Tibial artery (tissue), 4 donors: Measurements from ENCODE around the gene HUWE1.

Source experiments
- DNase-seq, 2 donors: peaks; one replicate each; pipeline ENCODE4 v3.0.0-alpha.2; 2019
- H3K27ac ChIP-seq, 2 donors: fragments of 200-600 bp; sonication (generic) in 1 of 2; 1 replicate in 1 of 2; 2 replicates in 1 of 2; pipeline ENCODE4 v1.5.1; 2018 to 2019; ENCODE audit warnings: mild to moderate bottlenecking in 1 of 2
- H3K27me3 ChIP-seq, 2 donors: fragments of 200-600 bp; sonication (generic) in 1 of 2; one replicate each; pipeline versions ENCODE4 v1.5.1 to v1.6.0; 2016 to 2019
- H3K36me3 ChIP-seq, 3 donors: fragments of 200-600 bp; sonication (generic) in 2 of 3; one replicate each; pipeline ENCODE4 v1.5.1; 2016 to 2019; ENCODE audit warnings: mild to moderate bottlenecking in 2 of 3
- H3K4me1 ChIP-seq, 4 donors: fragments of 200-600 bp; sonication (generic) in 2 of 4; 1 replicate in 3 of 4; 2 replicates in 1 of 4; pipeline ENCODE4 v1.5.1; 2016 to 2019
- H3K4me3 ChIP-seq, 2 donors: fragments of 200-600 bp; sonication (generic) in 1 of 2; 1 replicate in 1 of 2; 2 replicates in 1 of 2; pipeline ENCODE4 v1.5.1; 2018 to 2019; ENCODE audit warnings: mild to moderate bottlenecking in 2 of 2
- H3K9me3 ChIP-seq, 3 donors: fragments of 200-600 bp; sonication (generic) in 1 of 3; one replicate each; pipeline ENCODE4 v1.5.1; 2016 to 2019
- CTCF ChIP-seq, 2 experiments: fragments of 200-600 bp in 1 of 2; fragments of 450-650 bp in 1 of 2; IDR thresholded peaks; one replicate each; pipeline ENCODE4 v1.5.1; 2017 to 2019; ENCODE audit warnings: antibody characterized with exemption in 2 of 2, mild to moderate bottlenecking in 1 of 2, moderate library complexity in 1 of 2
- intact Hi-C: fragments of 100-400 bp; cut with DNase I; formaldehyde crosslinking; loops from one replicate; pipeline ENCODE4 v1.15.0; 2023; ENCODE audit warnings: low total_unique reads

Gene HUWE1

GRCh38 chrX:53656845-53657244 is 29.7 kb downstream of the HUWE1 start:
- no peak for TF ChIP-seq CTCF (IDR thresholded peaks at IDR 0.05)
- intact Hi-C loops = no loop called here
- Histone ChIP-seq H3K27me3 (no peaks in the 10 kb centered on the region), H3K36me3 (peaks cover 0 to 9% (median 5%) of the 10 kb centered on the region in 3 donors), H3K4me1 (peaks cover 0 to 4% (median 0%) of the 10 kb centered on the region in 4 donors), H3K4me3 (no peak overlapping the region), H3K27ac (no peak overlapping the region), H3K9me3 (no peaks in the 10 kb centered on the region)
- DNase-seq = no peak

- DNase-seq = no peak
- Histone ChIP-seq H3K4me3 (no peak overlapping the region), H3K36me3 (peaks cover 0 to 16% (median 5%) of the 10 kb centered on the region in 3 donors), H3K27ac (no peak overlapping the region), H3K4me1 (no peaks in the 10 kb centered on the region), H3K27me3 (no peaks in the 10 kb centered on the region), H3K9me3 (no peaks in the 10 kb centered on the region)
- intact Hi-C loops = no loop called here
- TF ChIP-seq CTCF (IDR thresholded peaks at IDR 0.05) = no peak
Observed at GRCh38 chrX:53654376-53654775, 32.1 kb downstream of the HUWE1 start.

- TF ChIP-seq CTCF (IDR thresholded peaks at IDR 0.05) = no peak
- Histone ChIP-seq H3K9me3 (no peaks in the 10 kb centered on the region), H3K27ac (no peak overlapping the region), H3K4me3 (no peak overlapping the region), H3K36me3 (peaks cover 8 to 44% (median 16%) of the 10 kb centered on the region in 3 donors), H3K27me3 (no peaks in the 10 kb centered on the region), H3K4me1 (no peaks in the 10 kb centered on the region)
- intact Hi-C loops = no loop called here
- no peak for DNase-seq
Observed at GRCh38 chrX:53644751-53645150, 41.8 kb downstream of the HUWE1 start.

GRCh38 chrX:53642337-53642736 is 44.2 kb downstream of the HUWE1 start:
- H3K4me1 ChIP-seq = no peaks in the 10 kb centered on the region
- H3K9me3 ChIP-seq = no peaks in the 10 kb centered on the region
- no peak for DNase-seq
- peaks cover 10 to 45% (median 18%) of the 10 kb centered on the region in 3 donors for H3K36me3 ChIP-seq
- H3K4me3 ChIP-seq = no peak overlapping the region
- H3K27me3 ChIP-seq = no peaks in the 10 kb centered on the region
- intact Hi-C loops = no loop called here
- no peak for TF ChIP-seq CTCF (IDR thresholded peaks at IDR 0.05)
- no peak overlapping the region for H3K27ac ChIP-seq

GRCh38 chrX:53639257-53639656 is 47.3 kb downstream of the HUWE1 start:
- Histone ChIP-seq H3K36me3 (peaks cover 6 to 32% (median 10%) of the 10 kb centered on the region in 3 donors), H3K27ac (no peak overlapping the region), H3K27me3 (no peaks in the 10 kb centered on the region), H3K4me1 (no peaks in the 10 kb centered on the region), H3K4me3 (no peak overlapping the region), H3K9me3 (no peaks in the 10 kb centered on the region)
- TF ChIP-seq CTCF (IDR thresholded peaks at IDR 0.05) = no peak
- DNase-seq = no peak
- intact Hi-C loops = no loop called here

GRCh38 chrX:53637479-53637878 is 49.0 kb downstream of the HUWE1 start:
- H3K27me3 ChIP-seq = no peaks in the 10 kb centered on the region
- H3K4me1 ChIP-seq = no peaks in the 10 kb centered on the region
- no peak overlapping the region for H3K27ac ChIP-seq
- TF ChIP-seq CTCF (IDR thresholded peaks at IDR 0.05) = no peak
- no peak for DNase-seq
- peaks cover 0 to 25% (median 10%) of the 10 kb centered on the region in 3 donors for H3K36me3 ChIP-seq
- H3K4me3 ChIP-seq = no peak overlapping the region
- no peaks in the 10 kb centered on the region for H3K9me3 ChIP-seq
- intact Hi-C loops = no loop called here
